HG02943 (cell line): ENCODE data around the gene SNTG2.

ENCODE experiments used
- ATAC-seq: cut with Tn5 transposase; IDR thresholded peaks from one replicate; pipeline ENCODE4 v1.9.1; 2021; ENCODE audit warnings: mild to moderate bottlenecking, low read depth, moderate library complexity; ENCODE audit not compliant: unreplicated experiment

Gene SNTG2

GRCh38 chr2:1254662-1255343 lies 304.2 kb downstream of the SNTG2 start:
- no peak for ATAC-seq

DNA sequence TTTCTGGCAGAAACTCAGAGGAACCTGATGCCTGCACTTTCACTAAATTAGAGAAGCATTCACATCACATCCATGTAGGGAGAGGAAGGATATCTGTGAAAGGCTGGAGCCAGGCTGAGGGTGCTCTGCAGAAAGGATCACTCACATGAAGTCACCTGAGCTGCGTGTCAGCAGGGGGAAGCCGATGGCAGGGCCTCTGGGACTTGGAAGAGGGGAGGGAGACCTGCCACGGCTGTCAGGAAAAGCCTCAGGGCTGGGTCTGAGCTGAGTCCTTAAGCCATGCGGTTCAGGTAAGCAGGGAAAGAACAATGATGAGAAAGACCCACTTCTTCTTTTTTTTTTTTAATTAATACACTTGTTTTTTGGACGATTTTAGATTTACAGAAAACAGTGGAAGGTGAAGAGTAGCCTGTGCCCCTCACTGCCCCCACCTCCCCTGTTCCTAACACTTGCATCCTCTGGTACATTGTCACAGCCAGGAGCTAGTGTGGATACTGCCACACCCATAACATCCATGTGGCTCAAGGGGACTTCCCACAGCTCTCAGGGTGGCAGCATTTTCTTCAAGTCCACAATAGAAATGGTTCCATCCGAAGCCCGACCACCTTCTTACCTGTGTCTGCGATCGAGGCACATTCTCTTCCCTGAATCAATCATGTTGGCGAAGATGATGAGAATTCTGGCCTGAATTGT lies 306.1 kb downstream of the SNTG2 start:
- ATAC-seq: no peak

- no peak for ATAC-seq
Measured at GRCh38 chr2:1257334-1257733, 306.7 kb downstream of the SNTG2 start.

- ATAC-seq: no peak
Measured at GRCh38 chr2:1259746-1260145, 309.1 kb downstream of the SNTG2 start.

DNA sequence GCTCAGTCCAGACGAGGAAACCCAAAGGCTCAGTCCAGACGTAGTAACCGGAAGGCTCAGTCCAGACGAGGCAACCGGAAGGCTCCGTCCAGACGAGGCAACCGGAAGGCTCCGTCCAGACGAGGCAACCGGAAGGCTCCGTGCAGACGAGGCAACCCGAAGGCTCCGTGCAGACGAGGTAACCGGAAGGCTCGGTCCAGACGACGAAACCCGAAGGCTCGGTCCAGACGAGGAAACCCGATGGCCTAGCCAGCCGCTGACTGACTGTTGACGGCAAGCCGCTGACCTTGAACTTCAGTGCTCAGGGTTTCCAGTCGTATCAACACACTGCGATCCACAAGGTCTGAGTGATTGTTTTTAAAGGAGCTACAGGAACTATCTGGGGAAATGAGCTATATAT lies 312.0 kb downstream of the SNTG2 start:
- no peak for ATAC-seq

DNA sequence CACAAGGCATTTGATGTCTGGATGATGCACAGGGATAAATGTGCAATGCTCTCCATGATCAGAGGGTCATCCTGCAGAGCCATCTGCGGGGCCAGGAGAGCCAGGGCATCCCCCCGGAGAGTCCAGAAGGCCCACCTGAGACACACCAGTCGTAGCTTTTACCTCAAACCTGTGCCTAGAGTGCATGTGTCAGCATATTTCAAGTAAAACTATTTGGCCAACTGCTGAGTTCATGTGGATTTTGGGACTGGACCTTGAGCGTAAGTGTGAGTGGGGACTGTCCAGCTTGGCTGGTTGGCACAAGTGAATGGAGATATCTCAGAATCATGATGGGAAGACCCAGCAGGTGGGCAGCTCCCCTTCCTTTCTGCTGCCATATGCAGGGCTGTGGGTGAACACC lies 314.8 kb downstream of the SNTG2 start:
- no peak for ATAC-seq

GRCh38 chr2:1266351-1266750 lies 315.7 kb downstream of the SNTG2 start:
- ATAC-seq: no peak

GRCh38 chr2:1268034-1268433 lies 317.4 kb downstream of the SNTG2 start:
- ATAC-seq: no peak

DNA sequence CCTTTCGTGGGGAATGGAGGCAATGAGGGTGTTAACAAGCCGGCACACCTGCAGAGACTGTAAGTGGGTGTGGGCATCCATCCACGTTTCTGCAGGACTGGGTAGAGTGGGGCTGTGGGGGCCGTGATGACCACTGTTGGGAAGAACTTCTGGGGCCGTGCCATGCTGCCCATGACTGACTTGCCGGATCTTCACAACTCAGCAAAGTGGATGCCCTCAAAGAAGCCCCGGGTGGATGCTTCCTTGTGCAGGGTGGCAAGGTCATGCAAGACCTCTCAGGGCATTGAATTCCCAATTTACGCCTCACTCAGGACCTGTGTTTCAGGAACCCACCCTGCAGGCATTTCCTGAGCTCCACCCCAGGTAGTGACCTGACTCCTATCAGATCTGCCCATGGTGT lies 319.2 kb downstream of the SNTG2 start:
- no peak for ATAC-seq

GRCh38 chr2:1272835-1273234 lies 322.2 kb downstream of the SNTG2 start:
- ATAC-seq: no peak

DNA sequence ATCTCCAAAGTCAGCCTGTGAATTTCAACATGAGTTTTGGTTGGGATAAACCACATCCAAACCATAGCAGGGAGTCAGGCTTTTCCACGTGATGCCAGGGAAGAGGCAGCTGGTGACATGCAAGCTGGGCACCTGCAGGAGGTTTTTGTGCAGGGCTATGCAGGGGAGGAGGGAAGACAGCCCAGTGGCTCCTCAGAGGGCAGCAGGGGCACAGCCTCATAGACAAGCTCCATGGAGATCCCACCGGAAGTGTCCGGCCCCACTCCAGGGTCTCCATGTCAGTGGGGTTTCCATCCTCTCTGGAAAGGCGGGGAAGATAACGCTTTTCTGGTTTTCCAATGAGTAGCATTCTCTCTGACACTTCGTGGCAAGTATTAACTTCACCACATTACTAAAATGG lies 327.0 kb downstream of the SNTG2 start:
- ATAC-seq: no peak

DNA sequence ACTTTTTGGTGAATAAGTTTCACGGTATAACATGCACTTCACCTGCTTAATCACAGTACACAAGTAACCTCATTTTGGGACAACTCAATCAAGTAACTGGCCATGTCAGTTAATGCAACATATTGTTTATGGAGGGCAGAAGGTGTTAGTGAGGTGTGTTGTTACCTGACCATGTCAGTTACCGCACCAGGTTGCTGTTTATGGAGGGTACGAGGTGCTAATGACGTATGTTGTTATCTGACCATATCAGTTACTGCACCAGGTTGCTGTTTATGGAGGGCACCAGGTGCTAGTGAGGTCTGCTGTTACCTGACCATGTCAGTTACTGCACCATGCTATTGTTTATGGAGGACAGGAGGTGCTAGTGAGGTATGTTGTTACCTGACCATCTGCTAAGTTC lies 327.5 kb downstream of the SNTG2 start:
- no peak for ATAC-seq

DNA sequence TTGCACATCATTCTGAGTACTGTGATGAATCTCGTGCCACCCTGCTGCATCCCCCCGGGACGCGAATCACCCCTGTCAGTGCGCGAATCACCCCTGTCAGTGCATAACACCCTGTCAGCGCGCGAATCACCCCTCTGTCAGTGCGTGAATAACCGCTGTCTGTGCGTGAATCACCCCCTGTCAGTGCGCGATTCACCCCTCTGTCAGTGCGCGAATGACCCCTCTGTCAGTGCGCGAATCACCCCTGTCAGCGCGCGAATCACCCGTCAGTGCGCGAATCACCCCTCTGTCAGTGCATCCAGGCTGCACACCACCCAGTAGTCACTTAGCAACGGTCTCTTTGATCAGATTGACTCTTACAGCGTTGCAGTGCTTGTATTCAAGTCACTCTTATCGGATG lies 328.2 kb downstream of the SNTG2 start:
- ATAC-seq: no peak

GRCh38 chr2:1282552-1282951 lies 331.9 kb downstream of the SNTG2 start:
- ATAC-seq: no peak

DNA sequence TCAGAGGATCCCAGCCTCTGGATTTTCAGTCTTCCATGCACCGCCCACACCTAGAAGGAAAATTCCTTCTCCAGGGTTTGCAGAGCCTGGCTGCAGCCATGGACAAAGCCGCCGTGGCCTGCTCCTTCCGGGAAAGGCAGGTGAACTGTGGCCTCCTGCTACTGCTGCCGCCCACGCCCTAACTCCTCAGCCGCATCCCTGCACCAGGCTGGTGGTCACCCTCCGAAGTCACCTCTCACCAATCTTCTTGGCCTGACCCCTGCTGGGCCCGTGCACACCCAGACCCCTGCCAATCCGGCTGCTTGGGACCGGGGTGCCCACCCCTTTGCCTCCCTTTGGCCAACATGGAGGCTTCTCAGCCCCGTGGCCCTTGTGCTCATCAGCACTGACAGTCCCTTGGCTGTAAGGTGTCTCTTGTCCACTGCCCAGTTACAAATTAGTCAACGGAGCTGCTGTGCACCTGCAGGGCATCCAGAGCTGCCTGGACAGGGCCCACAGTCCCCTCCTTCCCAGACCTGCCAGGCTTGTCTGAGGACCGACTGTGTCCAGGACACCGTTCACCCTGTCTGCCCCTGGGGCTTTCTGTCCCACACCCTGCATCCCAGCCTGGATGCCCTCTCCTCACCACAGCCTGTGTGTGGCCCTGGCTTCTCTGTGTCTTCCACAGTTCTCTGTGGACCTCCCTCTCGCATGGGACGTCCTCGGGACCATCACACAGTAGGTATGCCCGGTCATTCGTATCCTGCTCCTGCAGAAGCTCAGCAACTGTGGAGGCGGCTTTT lies 332.6 kb downstream of the SNTG2 start:
- no peak for ATAC-seq

GRCh38 chr2:1283871-1284270 lies 333.2 kb downstream of the SNTG2 start:
- no peak for ATAC-seq

- no peak for ATAC-seq
Measured at GRCh38 chr2:1286929-1287328, 336.3 kb downstream of the SNTG2 start.

GRCh38 chr2:1287427-1287826 lies 336.8 kb downstream of the SNTG2 start:
- ATAC-seq: no peak

GRCh38 chr2:1294900-1295299 lies 344.3 kb downstream of the SNTG2 start:
- ATAC-seq: no peak

DNA sequence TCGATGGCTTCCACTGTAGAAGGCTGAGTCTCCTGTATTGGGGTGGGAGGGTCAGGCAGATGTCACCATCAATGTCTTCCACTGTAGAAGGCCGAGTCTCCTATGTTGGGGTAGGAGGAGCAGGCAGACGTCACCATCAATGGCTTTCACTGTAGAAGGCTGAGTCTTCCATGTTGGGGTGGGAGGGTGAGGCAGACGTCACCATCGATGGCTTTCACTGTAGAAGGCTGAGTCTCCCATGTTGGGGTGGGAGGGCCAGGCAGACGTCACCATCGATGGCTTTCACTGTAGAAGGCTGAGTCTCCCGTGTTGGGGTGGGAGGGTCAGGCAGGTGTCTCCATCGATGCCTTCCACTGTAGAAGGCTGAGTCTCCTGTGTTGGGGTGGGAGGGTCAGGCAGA lies 345.1 kb downstream of the SNTG2 start:
- no peak for ATAC-seq

DNA sequence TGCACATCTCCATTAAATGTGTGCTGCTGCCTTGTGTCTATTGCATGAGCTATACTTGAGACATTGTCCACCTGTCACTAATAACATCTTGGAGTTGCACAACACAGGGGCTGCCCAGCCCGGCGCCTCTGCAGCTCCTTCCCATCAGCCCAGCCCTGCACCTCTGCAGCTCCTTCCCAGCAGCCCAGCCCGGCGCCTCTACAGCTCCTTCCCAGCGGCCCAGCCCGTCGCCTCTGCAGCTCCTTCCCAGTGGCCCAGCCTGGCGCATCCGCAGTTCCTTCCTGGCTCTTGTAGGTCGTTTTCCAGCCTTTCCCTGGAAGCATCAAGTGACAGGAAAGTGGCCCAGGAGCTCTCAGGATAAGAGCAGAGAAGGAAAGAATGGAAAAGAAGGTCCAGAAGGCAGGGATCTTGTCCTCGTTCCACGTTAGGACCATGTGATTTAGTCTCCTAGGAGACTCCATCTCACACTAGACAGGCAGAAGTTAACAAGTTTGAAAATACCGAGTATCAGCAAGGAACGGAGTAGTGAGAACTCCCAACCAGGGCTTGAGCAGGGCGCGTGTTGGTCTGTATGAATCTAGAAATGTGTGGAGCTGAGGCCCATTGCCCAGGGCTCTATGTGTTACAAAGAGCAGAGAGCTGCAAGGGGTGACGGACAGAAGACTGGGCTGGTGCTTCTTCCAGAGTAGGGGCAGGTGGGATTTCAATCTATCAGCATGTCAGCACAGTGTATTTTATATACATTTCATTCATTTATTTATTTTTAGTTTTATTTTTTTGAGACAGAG lies 346.9 kb downstream of the SNTG2 start:
- ATAC-seq: no peak
